Tongue (tissue), 2 donors: Measurements from ENCODE around the gene CDH26. TPM values are rescaled to one million over a fixed set of nuclear protein-coding genes. Genes with fewer than 3 reads are reported as not detected.
"Not testable (repeated sequence)": the region's sequence is repeated elsewhere in the genome, so short reads cannot be mapped to it uniquely, and the experiment has no call there.

Experiments used
- DNase-seq: peaks from one replicate; pipeline ENCODE4 v3.0.0-alpha.2; 2015
- total RNA-seq: library from RNA; depleted of rRNA; stranded (reverse); fragments of >200 nt; gene quantifications from one replicate; pipeline ENCODE4 v1.2.3, GENCODE V29; 2014

CDH26 gene
- total RNA-seq, 1 donor from 2014 or later, result 3.4 TPM

GRCh38 chr20:60013296-60014139, 55.3 kb downstream of the CDH26 start:
- peak; percentile 57 for DNase-seq

GRCh38 chr20:60016406-60016805, 58.2 kb downstream of the CDH26 start:
- DNase-seq, result no peak

GRCh38 chr20:60020251-60020650, 62.0 kb downstream of the CDH26 start:
- DNase-seq, result no peak

- no peak for DNase-seq
These were observed 62.9 kb downstream of the CDH26 start for GRCh38 chr20:60021104-60021503.

GRCh38 chr20:60022849-60023248, 64.6 kb downstream of the CDH26 start:
- no peak for DNase-seq

GRCh38 chr20:60024245-60024644, 66.0 kb downstream of the CDH26 start:
- no peak for DNase-seq

GRCh38 chr20:60024801-60025200, 66.6 kb downstream of the CDH26 start:
- DNase-seq, result no peak

- DNase-seq, result no peak
These were observed 67.8 kb downstream of the CDH26 start for GRCh38 chr20:60026010-60026409.

- DNase-seq, result no peak
These were observed 72.2 kb downstream of the CDH26 start for GRCh38 chr20:60030471-60030870.

- no peak for DNase-seq
These were observed 72.9 kb downstream of the CDH26 start for GRCh38 chr20:60031107-60031506.

- peak; percentile 47 for DNase-seq
These were observed 76.2 kb downstream of the CDH26 start for GRCh38 chr20:60034231-60035110.

- DNase-seq, result no peak
These were observed 77.3 kb downstream of the CDH26 start for GRCh38 chr20:60035486-60035885.

GRCh38 chr20:60036346-60036745, 78.1 kb downstream of the CDH26 start:
- no peak for DNase-seq

- DNase-seq, result no peak
These were observed 78.7 kb downstream of the CDH26 start for GRCh38 chr20:60036746-60037499.

- DNase-seq, result no peak
These were observed 80.3 kb downstream of the CDH26 start for GRCh38 chr20:60038400-60039008.

GRCh38 chr20:60039526-60039925, 81.3 kb downstream of the CDH26 start:
- no peak for DNase-seq

GRCh38 chr20:60040471-60041162, 82.4 kb downstream of the CDH26 start:
- no peak for DNase-seq

GRCh38 chr20:60041436-60042165, 83.4 kb downstream of the CDH26 start:
- not testable (repeated sequence) for DNase-seq

- no peak for DNase-seq
These were observed 85.2 kb downstream of the CDH26 start for GRCh38 chr20:60043435-60043834.

GRCh38 chr20:60046011-60046413, 87.8 kb downstream of the CDH26 start:
- DNase-seq, result peak; percentile 26

- DNase-seq, result no peak
These were observed 88.2 kb downstream of the CDH26 start for GRCh38 chr20:60046436-60046835.
